ENCODE results near the gene TLL1. TPM values are rescaled to one million over a fixed set of nuclear protein-coding genes. Genes with fewer than 3 reads are reported as not detected.

The TLL1 gene
- total RNA-seq, 1 experiment from 2014 or later: 0.37 TPM

DNA sequence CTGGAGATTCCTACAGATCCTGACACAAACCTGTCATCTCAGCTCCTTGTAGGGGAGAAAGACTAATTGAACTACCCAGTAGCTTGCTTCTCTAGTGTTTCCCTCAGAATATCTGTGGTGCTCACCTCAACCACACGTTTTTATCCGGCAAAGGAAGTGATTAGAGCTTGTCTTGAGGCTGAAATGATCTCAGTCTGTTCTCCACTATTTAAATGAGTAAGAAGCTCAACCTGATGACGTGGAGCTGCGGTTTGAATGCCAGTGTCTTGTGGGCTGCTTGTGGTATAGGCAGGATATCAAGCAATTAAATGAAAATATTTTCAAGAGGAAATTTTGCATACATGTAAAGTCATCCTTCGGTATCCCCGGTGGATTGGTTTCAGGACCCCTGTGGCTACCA lies 270.2 kb downstream of the TLL1 start:
- Histone ChIP-seq H3K27me3 (ENCODE audit: insufficient read depth, low read length) (no peaks in the 10 kb centered on the region), H3K9me2 (ENCODE audit: insufficient read depth) (no peaks in the 10 kb centered on the region), H3K27ac (ENCODE audit: low read depth, low read length) (no peak overlapping the region), H3K9ac (ENCODE audit: low read length) (no peak overlapping the region), H3K79me2 (ENCODE audit: insufficient read depth, low read length) (no peaks in the 10 kb centered on the region), H2AFZ (ENCODE audit: low read depth, low read length, poor library complexity, severe bottlenecking) (no peak overlapping the region), H4K20me1 (ENCODE audit: insufficient read depth) (no peaks in the 10 kb centered on the region), H3K4me1 (ENCODE audit: control insufficient read depth in 1 of 2, insufficient read depth in 2 of 2, low read length in 2 of 2) (no peaks in the 10 kb centered on the region), H3K36me3 (ENCODE audit: control insufficient read depth in 1 of 2, insufficient read depth in 2 of 2, low read length in 2 of 2) (no peaks in the 10 kb centered on the region), H3K4me2 (ENCODE audit: low read length) (no peak overlapping the region), H3K9me3 (ENCODE audit: control insufficient read depth in 1 of 2, insufficient read depth in 1 of 2, low read depth in 1 of 2, low read length in 2 of 2) (no peaks in the 10 kb centered on the region), H3K4me3 (replicated peaks in 1 of 2; ENCODE audit: low read depth in 1 of 2, low read length in 2 of 2) (no peak overlapping the region)
- BruUV-seq (replicated peaks): no TSS peak
- no peak for DNase-seq (ENCODE audit: low read depth, low spot score)
- ChIA-PET POLR2A (no interaction called here), CTCF (no interaction called here), RAD21 (ENCODE audit: low non-redundant PET in 1 of 2, low total read pairs in 2 of 2, uncharacterized antibody in 2 of 2, unreplicated experiment in 2 of 2) (no interaction called here)
- intact Hi-C loops (cut with micrococcal nuclease): no loop called here
- TF ChIP-seq FOSL1 (IDR thresholded peaks at IDR 0.05; ENCODE audit: low read depth): no peak
- no peak for TF ChIP-seq EGR1 (IDR thresholded peaks at IDR 0.05; ENCODE audit: low read depth)
- TF ChIP-seq ZNF274 (IDR thresholded peaks at IDR 0.05; ENCODE audit: low read depth, low read length): no peak
- TF ChIP-seq SRF (IDR thresholded peaks at IDR 0.05; ENCODE audit: low read depth): no peak
- TF ChIP-seq POLR2AphosphoS5 (IDR thresholded peaks at IDR 0.05; ENCODE audit: low read depth, low read length): no peak
- no peak for TF ChIP-seq SP1 (IDR thresholded peaks at IDR 0.05; ENCODE audit: low read depth)
- TF ChIP-seq EZH2 (IDR thresholded peaks at IDR 0.05): no peak
- no peak for TF ChIP-seq EZH2phosphoT487 (IDR thresholded peaks at IDR 0.05; ENCODE audit: borderline replicate concordance)
- TF ChIP-seq ZFX (IDR thresholded peaks at IDR 0.05): no peak
- TF ChIP-seq, protein P1, sequence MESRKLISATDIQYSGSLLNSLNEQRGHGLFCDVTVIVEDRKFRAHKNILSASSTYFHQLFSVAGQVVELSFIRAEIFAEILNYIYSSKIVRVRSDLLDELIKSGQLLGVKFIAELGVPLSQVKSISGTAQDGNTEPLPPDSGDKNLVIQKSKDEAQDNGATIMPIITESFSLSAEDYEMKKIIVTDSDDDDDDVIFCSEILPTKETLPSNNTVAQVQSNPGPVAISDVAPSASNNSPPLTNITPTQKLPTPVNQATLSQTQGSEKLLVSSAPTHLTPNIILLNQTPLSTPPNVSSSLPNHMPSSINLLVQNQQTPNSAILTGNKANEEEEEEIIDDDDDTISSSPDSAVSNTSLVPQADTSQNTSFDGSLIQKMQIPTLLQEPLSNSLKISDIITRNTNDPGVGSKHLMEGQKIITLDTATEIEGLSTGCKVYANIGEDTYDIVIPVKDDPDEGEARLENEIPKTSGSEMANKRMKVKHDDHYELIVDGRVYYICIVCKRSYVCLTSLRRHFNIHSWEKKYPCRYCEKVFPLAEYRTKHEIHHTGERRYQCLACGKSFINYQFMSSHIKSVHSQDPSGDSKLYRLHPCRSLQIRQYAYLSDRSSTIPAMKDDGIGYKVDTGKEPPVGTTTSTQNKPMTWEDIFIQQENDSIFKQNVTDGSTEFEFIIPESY (IDR thresholded peaks at IDR 0.05; ENCODE audit: extremely low read depth, insufficient replicate concordance, low read length): no peak
- TF ChIP-seq, protein P2, sequence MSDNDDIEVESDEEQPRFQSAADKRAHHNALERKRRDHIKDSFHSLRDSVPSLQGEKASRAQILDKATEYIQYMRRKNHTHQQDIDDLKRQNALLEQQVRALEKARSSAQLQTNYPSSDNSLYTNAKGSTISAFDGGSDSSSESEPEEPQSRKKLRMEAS (IDR thresholded peaks at IDR 0.05): no peak
- ATAC-seq: no peak

Data from HCT116 (cell line).